Mesenchymal stem cell (in vitro differentiated cells and primary cell): ENCODE measurements around the gene KCNJ1.

Source experiments
- DNase-seq: peaks from one replicate; pipeline ENCODE4 v3.0.0-alpha.2; 2013
- H2AFZ ChIP-seq: one replicate; pipeline ENCODE4 v1.6.1; 2013; ENCODE audit warnings: low read depth, mild to moderate bottlenecking, control low read depth, inconsistent platforms, low read length, moderate library complexity
- H2AK5ac ChIP-seq: 2 replicates; pipeline ENCODE4 v1.6.1; 2013; ENCODE audit warnings: low read length, moderate library complexity, mild to moderate bottlenecking, inconsistent platforms; ENCODE audit not compliant: severe bottlenecking
- H2BK120ac ChIP-seq: one replicate; pipeline ENCODE4 v1.6.1; 2013; ENCODE audit warnings: low read depth, mild to moderate bottlenecking, inconsistent platforms, low read length, moderate library complexity
- H2BK12ac ChIP-seq, 2 experiments: one replicate each; pipeline ENCODE4 v1.6.1; 2013; ENCODE audit warnings: inconsistent platforms in 2 of 2, low read length in 2 of 2, mild to moderate bottlenecking in 2 of 2, moderate library complexity in 2 of 2, control low read depth in 1 of 2
- H2BK15ac ChIP-seq: one replicate; pipeline ENCODE4 v1.6.1; 2013; ENCODE audit warnings: mild to moderate bottlenecking, low read depth, inconsistent platforms; ENCODE audit not compliant: poor library complexity, severe bottlenecking
- H2BK5ac ChIP-seq: 2 replicates; pipeline ENCODE4 v1.6.1; 2013; ENCODE audit warnings: low read depth, mild to moderate bottlenecking, low read length, control low read depth, inconsistent platforms; ENCODE audit not compliant: poor library complexity, severe bottlenecking
- H3K14ac ChIP-seq, 2 experiments: one replicate each; pipeline ENCODE4 v1.6.1; 2013; ENCODE audit warnings: inconsistent platforms in 2 of 2, low read length in 2 of 2, control low read depth in 1 of 2, mild to moderate bottlenecking in 1 of 2, moderate library complexity in 1 of 2
- H3K18ac ChIP-seq, 2 experiments: one replicate each; pipeline ENCODE4 v1.6.1; 2013; ENCODE audit warnings: inconsistent platforms in 2 of 2, low read length in 2 of 2, control low read depth in 1 of 2, low read depth in 1 of 2, mild to moderate bottlenecking in 1 of 2
- H3K23ac ChIP-seq, 2 experiments: one replicate each; pipeline ENCODE4 v1.6.1; 2013; ENCODE audit warnings: inconsistent platforms in 2 of 2, low read length in 2 of 2, mild to moderate bottlenecking in 2 of 2, moderate library complexity in 2 of 2, control low read depth in 1 of 2
- H3K27ac ChIP-seq: 2 replicates; pipeline ENCODE4 v1.5.1; 2013; ENCODE audit warnings: mild to moderate bottlenecking, moderate library complexity, low read length, control low read depth, inconsistent platforms; ENCODE audit not compliant: poor library complexity, severe bottlenecking
- H3K27me3 ChIP-seq, 2 experiments: 2 replicates each; pipeline versions ENCODE4 v1.6.1 to v1.7.0; 2013; ENCODE audit warnings: low read length in 2 of 2, mild to moderate bottlenecking in 2 of 2, moderate library complexity in 2 of 2, control low read depth in 1 of 2, inconsistent platforms in 1 of 2; ENCODE audit not compliant: control insufficient read depth in 1 of 2, insufficient read depth in 1 of 2
- H3K36me3 ChIP-seq, 2 experiments: 2 replicates each; pipeline versions ENCODE4 v1.6.1 to v1.7.0; 2013; ENCODE audit warnings: low read length in 2 of 2, control low read depth in 1 of 2, inconsistent platforms in 1 of 2, low read depth in 1 of 2, mild to moderate bottlenecking in 1 of 2; ENCODE audit not compliant: insufficient read depth in 2 of 2, control insufficient read depth in 1 of 2
- H3K4ac ChIP-seq, 2 experiments: one replicate each; pipeline ENCODE4 v1.6.1; 2013; ENCODE audit warnings: inconsistent platforms in 2 of 2, low read length in 2 of 2, mild to moderate bottlenecking in 2 of 2, moderate library complexity in 2 of 2, control low read depth in 1 of 2, low read depth in 1 of 2
- H3K4me1 ChIP-seq: 2 replicates; pipeline ENCODE4 v1.6.1; 2013; ENCODE audit warnings: low read depth, low read length, control low read depth; ENCODE audit not compliant: control insufficient read depth, insufficient read depth
- H3K4me2 ChIP-seq: 2 replicates; pipeline ENCODE4 v1.6.1; 2013; ENCODE audit warnings: low read length, mild to moderate bottlenecking, inconsistent platforms; ENCODE audit not compliant: poor library complexity, severe bottlenecking
- H3K4me3 ChIP-seq, 2 experiments: 2 replicates each; pipeline versions ENCODE4 v1.5.1 to v1.7.0; 2013; ENCODE audit warnings: low read length in 2 of 2, mild to moderate bottlenecking in 2 of 2, control low read depth in 1 of 2, low read depth in 1 of 2; ENCODE audit not compliant: insufficient read depth in 1 of 2
- H3K79me1 ChIP-seq: replicated peaks from 2 replicates; pipeline ENCODE4 v1.6.1; 2013; ENCODE audit warnings: mild to moderate bottlenecking, control low read depth, low read length, inconsistent platforms; ENCODE audit not compliant: poor library complexity, severe bottlenecking
- H3K9ac ChIP-seq: 2 replicates; pipeline ENCODE4 v1.7.0; 2013; ENCODE audit warnings: mild to moderate bottlenecking, low read length, moderate library complexity
- H3K9me3 ChIP-seq: 2 replicates; pipeline ENCODE4 v1.7.0; 2013; ENCODE audit warnings: mild to moderate bottlenecking, low read length; ENCODE audit not compliant: control insufficient read depth
- H4K8ac ChIP-seq: one replicate; pipeline ENCODE4 v1.6.1; 2013; ENCODE audit warnings: inconsistent platforms, mild to moderate bottlenecking, low read length, moderate library complexity
- H4K91ac ChIP-seq: one replicate; pipeline ENCODE4 v1.6.1; 2013; ENCODE audit warnings: mild to moderate bottlenecking, low read length, inconsistent platforms
- WGBS: methylation state at CpG from one replicate; pipeline ENCODE4 v1.1.7; 2013; ENCODE audit warnings: mixed read lengths; 5-methylcytosine and 5-hydroxymethylcytosine counted together

Gene KCNJ1

DNA sequence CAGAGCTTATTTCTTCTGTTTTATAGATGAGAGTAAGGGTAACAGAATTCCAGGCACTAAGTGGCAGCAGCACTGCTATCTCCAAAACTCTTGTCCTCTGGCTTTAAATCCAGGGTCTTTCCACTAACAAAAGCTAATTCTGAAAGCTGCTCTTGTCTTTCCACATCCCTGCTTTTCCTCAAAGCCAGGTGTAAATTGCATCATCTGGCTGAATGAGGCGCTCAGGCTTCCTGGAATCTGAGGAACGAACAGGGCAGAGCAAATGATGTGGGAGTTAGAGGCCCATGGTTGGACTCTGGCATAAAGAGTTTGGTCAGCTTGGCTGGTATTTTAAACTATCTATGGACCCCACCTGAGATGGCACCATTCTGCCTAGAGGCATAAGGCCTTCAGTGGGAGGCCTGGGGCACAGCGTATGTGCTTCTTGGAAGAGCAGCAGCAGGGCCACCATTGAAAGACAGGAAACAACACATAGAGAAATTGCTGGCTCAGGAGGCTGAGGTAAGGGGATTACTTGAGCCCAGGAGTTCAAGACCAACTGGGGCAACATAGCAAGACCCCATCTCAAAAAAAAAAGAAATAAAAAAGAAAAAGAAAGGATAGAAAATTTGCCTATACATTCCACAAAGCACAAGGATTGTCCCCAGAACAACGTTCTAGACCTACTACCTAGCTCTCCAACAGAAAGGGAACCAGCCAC is 25.9 kb upstream of the KCNJ1 start:
- 65% methylated on average over 4 of the region's 4 CpGs for WGBS
- Histone ChIP-seq H3K18ac (no peak overlapping the region), H4K8ac (no peak overlapping the region), H3K36me3 (no peaks in the 10 kb centered on the region), H3K9me3 (no peaks in the 10 kb centered on the region), H3K4ac (no peak overlapping the region), H2BK5ac (no peak overlapping the region), H4K91ac (no peak overlapping the region), H3K4me3 (no peak overlapping the region), H3K27me3 (peaks cover 45 to 61% of the 10 kb centered on the region in 2 experiments), H3K14ac (no peak overlapping the region), H2AK5ac (no peak overlapping the region), H3K9ac (no peak overlapping the region), H3K27ac (no peak overlapping the region), H2BK12ac (no peak overlapping the region), H3K23ac (no peak overlapping the region), H3K4me1 (peaks cover 10% of the 10 kb centered on the region), H3K4me2 (no peak overlapping the region), H2BK15ac (no peak overlapping the region), H2BK120ac (no peak overlapping the region), H3K79me1 (no peaks in the 10 kb centered on the region), H2AFZ (no peak overlapping the region)
- DNase-seq: no peak

DNA sequence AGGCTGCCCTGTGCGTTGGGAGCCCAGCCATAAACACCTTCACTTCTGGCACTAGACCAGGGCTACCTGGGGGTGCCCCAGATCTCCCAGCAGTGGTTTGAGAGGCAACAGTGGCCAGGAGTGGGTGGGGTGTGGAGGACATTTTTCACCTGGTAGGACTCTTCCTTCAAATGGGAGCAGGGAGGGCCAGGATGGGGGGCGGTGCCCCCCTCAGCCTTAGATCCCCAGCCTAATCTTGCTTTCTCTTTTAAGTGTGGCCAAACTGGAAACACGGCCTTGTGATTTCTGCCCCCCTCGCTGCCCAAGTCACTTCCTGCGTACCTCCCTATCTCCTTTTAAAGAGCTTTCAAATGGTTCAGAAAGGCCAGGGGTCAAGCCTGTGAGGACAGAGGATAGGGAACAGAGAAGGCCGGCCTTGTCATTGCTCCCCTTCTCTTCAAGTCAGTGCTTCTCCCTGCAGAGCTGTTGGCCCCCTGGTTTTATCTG is 24.9 kb upstream of the KCNJ1 start:
- Histone ChIP-seq H2AK5ac (no peak overlapping the region), H3K23ac (no peak overlapping the region), H3K4me3 (no peak overlapping the region), H3K4me2 (no peak overlapping the region), H2BK5ac (no peak overlapping the region), H2AFZ (no peak overlapping the region), H3K27me3 (peaks cover 48 to 70% of the 10 kb centered on the region in 2 experiments), H3K14ac (no peak overlapping the region), H2BK120ac (no peak overlapping the region), H3K18ac (no peak overlapping the region), H3K36me3 (no peaks in the 10 kb centered on the region), H3K9me3 (no peaks in the 10 kb centered on the region), H2BK15ac (no peak overlapping the region), H3K4me1 (peaks cover 10% of the 10 kb centered on the region), H3K79me1 (no peaks in the 10 kb centered on the region), H4K8ac (no peak overlapping the region), H2BK12ac (no peak overlapping the region), H3K4ac (no peak overlapping the region), H3K9ac (no peak overlapping the region), H3K27ac (no peak overlapping the region), H4K91ac (no peak overlapping the region)
- WGBS: 47% methylated on average over 3 of the region's 6 CpGs
- no peak for DNase-seq

DNA sequence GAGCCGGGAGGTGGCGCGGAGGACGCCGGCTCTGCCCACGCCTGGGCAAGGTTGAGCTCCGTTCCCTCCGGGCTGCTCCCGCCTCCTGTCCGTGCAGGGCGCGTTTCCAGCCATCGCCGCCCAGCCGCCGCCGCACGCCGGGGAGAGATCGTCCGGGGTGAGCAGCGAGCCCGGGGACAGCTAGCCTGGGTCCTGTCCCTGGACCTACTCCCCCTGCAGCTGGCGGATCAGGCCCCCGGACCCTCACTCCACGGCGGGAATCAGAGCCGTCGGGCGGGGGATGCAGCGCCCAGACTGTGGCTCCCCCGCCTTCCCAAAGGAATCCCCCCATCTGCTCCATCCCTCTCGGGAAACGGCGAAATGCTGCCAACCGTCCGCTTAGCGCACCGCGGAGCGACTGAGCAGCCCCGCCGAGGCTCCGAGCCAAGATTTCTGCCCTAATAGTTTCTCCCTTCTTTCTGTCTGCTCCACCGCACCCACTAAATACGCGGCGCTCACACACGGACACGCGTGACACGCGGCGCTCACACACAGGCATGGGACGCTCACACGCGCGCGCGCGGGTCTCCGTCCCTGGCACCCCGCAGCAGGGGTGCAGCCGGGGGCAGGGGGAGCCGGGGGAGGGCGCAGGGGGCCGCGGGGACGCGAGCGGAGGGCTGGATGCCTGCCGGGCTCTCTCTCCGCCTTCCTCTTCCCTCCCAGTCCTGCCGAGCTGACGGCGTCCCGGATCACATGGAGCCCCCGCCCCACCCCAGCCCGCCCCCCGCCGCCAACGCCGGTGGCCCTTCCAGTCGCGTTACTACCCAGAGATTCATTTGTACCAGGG is 23.7 kb upstream of the KCNJ1 start, which contains the start of gene KCNJ5:
Gene KCNJ5 (plus strand): TSS at position 814 of the 826 bp plus-strand sequence. CDS start 19,918 bp downstream, outside the sequence.
- Histone ChIP-seq H3K27ac (no peak within 1 kb of the TSS), H3K4ac (no peak within 1 kb of the TSS), H2AFZ (no peak within 1 kb of the TSS), H3K9ac (peak within 1 kb of the TSS; percentile 58), H3K4me2 (peak within 1 kb of the TSS; percentile 78), H4K91ac (no peak within 1 kb of the TSS), H3K36me3 (no peaks in the 10 kb centered on the region), H3K14ac (no peak within 1 kb of the TSS), H4K8ac (no peak within 1 kb of the TSS), H3K27me3 (peaks cover 59 to 77% of the 10 kb centered on the region in 2 experiments), H2BK12ac (no peak within 1 kb of the TSS), H2AK5ac (no peak within 1 kb of the TSS), H2BK120ac (no peak within 1 kb of the TSS), H3K79me1 (no peaks in the 10 kb centered on the region), H2BK15ac (peak within 1 kb of the TSS; percentile 78), H2BK5ac (no peak within 1 kb of the TSS), H3K23ac (peak within 1 kb of the TSS in 1 of 2 experiments; percentile 95), H3K4me1 (peaks cover 10% of the 10 kb centered on the region), H3K4me3 (peak within 1 kb of the TSS; percentile 37 to 75), H3K18ac (peak within 1 kb of the TSS in 1 of 2 experiments; percentile 29), H3K9me3 (no peaks in the 10 kb centered on the region)
- peak; percentile 41 for DNase-seq
- WGBS: under 1% methylated on average over 60 of the region's 85 CpGs

DNA sequence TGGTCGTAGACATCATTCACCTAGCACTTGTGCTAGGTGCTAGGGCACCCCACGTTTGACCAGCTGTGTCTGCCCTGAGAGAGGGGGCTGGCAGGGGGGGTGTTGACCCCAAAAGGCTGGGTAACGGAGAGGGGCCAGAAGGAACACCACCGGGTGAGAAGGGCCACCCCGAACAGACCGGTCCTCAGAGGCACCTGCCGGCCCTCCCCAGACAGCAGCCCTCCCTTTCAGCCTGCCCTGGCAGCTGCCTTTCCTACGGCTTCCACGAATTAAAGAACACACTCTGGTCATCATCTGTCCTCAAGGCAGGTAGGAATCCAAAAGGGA is 23.1 kb upstream of the KCNJ1 start:
- no peak overlapping the region for H3K14ac ChIP-seq
- no peak overlapping the region for H4K8ac ChIP-seq
- no peaks in the 10 kb centered on the region for H3K9me3 ChIP-seq
- H3K4me1 ChIP-seq: peaks cover 10% of the 10 kb centered on the region
- peak overlapping the region; percentile 37 to 75 for H3K4me3 ChIP-seq
- no peaks in the 10 kb centered on the region for H3K36me3 ChIP-seq
- H3K9ac ChIP-seq: no peak overlapping the region
- H4K91ac ChIP-seq: no peak overlapping the region
- H3K18ac ChIP-seq: no peak overlapping the region
- no peaks in the 10 kb centered on the region for H3K79me1 ChIP-seq
- H3K4ac ChIP-seq: no peak overlapping the region
- peaks cover 64 to 77% of the 10 kb centered on the region in 2 experiments for H3K27me3 ChIP-seq
- peak overlapping the region; percentile 78 for H3K4me2 ChIP-seq
- 0% methylated on average over 7 of the region's 9 CpGs for WGBS
- H2AK5ac ChIP-seq: no peak overlapping the region
- H2AFZ ChIP-seq: no peak overlapping the region
- no peak overlapping the region for H2BK15ac ChIP-seq
- no peak for DNase-seq
- H2BK120ac ChIP-seq: no peak overlapping the region
- no peak overlapping the region for H3K23ac ChIP-seq
- no peak overlapping the region for H2BK12ac ChIP-seq
- H2BK5ac ChIP-seq: no peak overlapping the region
- H3K27ac ChIP-seq: no peak overlapping the region
